ENCODE data around the gene C16orf86. TPM values are rescaled to one million over a fixed set of nuclear protein-coding genes. Genes with fewer than 3 reads are reported as not detected.

The C16orf86 gene, protein sequence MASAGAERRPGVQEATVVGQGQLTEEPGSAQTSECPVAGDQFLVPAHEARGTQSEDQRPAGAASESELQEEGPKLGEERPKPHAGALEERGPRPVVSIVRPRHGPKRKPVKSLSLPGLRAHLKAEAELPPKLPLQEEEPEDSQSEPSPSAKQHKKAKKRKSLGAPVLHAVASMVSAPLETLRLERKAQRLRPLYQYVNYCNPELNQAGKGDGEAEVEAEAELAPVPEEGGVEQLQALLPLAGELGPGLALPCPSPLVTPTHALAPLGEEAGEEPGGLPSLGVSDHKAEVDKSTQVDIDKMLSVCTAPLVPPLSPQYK
- 1.0 TPM for polyA plus RNA-seq (2012; ENCODE audit: insufficient read length, low read depth)

DNA sequence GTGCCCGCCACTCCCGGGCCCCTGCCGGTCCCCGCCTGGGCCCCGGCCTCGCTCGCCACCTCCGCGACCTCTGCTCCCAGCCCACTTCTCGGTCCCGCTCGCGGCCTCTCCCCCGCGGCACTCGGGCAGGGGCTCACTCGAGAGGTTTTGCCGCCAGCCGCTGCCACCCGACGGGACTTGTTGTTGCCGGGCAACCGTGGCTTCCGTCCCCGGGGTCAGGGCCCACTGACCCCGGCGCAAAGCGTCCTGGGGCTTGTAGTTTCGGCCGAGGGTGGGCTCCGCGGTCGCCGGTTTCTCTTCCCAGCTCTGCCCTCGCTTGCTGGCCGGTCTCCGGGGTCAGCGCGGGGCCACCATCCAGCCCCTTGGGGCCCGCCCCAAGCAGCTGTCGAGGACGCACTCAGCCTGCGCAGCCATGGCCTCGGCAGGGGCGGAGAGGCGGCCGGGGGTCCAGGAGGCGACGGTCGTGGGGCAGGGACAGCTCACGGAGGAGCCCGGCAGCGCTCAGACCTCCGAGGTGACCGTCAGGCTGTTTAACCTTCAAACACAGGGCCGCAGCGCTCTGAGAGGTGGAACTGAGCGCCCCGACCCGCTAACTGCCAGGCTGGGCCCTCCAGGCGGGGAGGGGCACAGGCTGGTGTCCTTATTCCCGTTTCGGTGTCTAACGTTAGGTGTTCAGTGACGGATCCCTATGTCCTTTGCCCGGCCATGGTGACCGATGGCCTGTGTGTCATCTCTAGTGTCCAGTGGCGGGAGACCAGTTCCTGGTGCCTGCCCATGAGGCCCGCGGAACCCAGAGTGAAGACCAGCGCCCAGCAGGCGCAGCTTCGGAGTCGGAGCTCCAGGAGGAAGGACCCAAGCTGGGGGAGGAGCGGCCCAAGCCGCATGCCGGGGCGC is at the start of gene C16orf86, which contains the start of gene ENKD1:
TSS of gene C16orf86 (plus strand) at position 256 of the 894 bp plus-strand sequence. CDS start at position 413, 157 bp downstream.
TSS of gene ENKD1 (minus strand) at position 192 of the 894 bp plus-strand sequence. CDS start 308 bp downstream, outside the sequence.
- TF ChIP-seq FOXP2 (optimal IDR thresholded peaks at IDR 0.05; ENCODE audit: borderline replicate concordance, extremely low read depth, extremely low read length, insufficient read depth) (no peak), POLR2AphosphoS5 (IDR thresholded peaks at IDR 0.05; ENCODE audit: low read depth, low read length) (no peak), TAF1 (IDR thresholded peaks at IDR 0.05; ENCODE audit: borderline replicate concordance, insufficient read depth, low read length) (no peak), SIN3A (IDR thresholded peaks at IDR 0.05; ENCODE audit: borderline replicate concordance, insufficient read depth, low read length) (no peak)
- TF ChIP-seq, protein P1, sequence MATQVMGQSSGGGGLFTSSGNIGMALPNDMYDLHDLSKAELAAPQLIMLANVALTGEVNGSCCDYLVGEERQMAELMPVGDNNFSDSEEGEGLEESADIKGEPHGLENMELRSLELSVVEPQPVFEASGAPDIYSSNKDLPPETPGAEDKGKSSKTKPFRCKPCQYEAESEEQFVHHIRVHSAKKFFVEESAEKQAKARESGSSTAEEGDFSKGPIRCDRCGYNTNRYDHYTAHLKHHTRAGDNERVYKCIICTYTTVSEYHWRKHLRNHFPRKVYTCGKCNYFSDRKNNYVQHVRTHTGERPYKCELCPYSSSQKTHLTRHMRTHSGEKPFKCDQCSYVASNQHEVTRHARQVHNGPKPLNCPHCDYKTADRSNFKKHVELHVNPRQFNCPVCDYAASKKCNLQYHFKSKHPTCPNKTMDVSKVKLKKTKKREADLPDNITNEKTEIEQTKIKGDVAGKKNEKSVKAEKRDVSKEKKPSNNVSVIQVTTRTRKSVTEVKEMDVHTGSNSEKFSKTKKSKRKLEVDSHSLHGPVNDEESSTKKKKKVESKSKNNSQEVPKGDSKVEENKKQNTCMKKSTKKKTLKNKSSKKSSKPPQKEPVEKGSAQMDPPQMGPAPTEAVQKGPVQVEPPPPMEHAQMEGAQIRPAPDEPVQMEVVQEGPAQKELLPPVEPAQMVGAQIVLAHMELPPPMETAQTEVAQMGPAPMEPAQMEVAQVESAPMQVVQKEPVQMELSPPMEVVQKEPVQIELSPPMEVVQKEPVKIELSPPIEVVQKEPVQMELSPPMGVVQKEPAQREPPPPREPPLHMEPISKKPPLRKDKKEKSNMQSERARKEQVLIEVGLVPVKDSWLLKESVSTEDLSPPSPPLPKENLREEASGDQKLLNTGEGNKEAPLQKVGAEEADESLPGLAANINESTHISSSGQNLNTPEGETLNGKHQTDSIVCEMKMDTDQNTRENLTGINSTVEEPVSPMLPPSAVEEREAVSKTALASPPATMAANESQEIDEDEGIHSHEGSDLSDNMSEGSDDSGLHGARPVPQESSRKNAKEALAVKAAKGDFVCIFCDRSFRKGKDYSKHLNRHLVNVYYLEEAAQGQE (IDR thresholded peaks at IDR 0.05; ENCODE audit: insufficient read depth in 1 of 2, low read depth in 2 of 2, low read length in 2 of 2): no peak

DNA sequence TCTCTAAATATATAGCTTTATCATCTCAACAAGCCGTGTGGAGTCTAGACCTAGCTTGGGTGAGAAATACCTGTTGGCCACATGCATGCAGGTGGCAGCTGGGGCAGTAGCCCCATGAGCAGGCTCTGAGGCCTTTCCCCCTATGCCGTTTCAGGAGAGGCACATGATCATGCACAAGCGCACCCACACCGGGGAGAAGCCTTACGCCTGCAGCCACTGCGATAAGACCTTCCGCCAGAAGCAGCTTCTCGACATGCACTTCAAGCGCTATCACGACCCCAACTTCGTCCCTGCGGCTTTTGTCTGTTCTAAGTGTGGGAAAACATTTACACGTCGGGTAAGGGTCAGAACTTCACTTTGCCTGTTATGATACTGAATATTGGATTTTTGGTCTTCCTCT is 38.4 kb upstream of the C16orf86 start:
- TF ChIP-seq, protein P1 (IDR thresholded peaks at IDR 0.05; ENCODE audit: insufficient read depth in 1 of 2, low read depth in 2 of 2, low read length in 2 of 2): no peak
- TF ChIP-seq FOXP2 (optimal IDR thresholded peaks at IDR 0.05; ENCODE audit: borderline replicate concordance, extremely low read depth, extremely low read length, insufficient read depth) (no peak), SIN3A (IDR thresholded peaks at IDR 0.05; ENCODE audit: borderline replicate concordance, insufficient read depth, low read length) (no peak)

DNA sequence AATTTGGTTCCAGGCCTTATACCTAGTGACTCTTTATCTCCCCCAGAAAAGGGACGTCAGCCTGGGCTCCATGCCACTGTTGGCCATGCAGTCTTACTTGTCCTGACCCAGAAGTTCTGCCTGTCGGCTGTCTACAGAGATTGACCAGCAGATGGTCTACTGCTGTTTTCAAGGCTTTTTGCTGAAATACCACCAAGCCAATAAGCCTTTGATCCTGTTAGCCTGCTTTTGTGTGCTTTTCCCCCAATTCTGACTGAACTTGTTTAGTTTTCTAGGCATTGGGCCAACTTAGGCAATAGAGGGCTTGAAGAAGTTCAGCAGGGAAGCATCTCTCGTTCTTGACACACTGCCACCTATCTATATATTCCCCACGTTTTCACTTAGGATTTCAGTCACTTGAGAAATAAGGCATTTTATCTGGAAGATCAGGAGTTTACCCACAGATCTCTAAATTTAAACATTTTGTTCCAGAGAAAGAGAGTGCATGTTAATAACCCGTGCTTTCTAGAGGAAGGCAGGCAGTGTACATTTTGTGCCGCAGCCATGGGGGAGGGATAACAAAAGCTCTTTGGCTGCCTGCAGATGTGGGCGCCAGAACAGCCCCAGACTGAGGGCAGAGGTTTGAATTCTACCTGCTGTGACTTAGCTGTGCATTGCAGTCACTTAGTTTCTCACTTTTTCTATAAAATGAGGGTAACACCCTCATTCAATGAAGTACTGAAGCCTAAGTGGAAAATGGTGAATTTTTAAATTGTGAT is 34.0 kb upstream of the C16orf86 start:
- TF ChIP-seq POLR2AphosphoS5 (IDR thresholded peaks at IDR 0.05; ENCODE audit: low read depth, low read length): no peak

DNA sequence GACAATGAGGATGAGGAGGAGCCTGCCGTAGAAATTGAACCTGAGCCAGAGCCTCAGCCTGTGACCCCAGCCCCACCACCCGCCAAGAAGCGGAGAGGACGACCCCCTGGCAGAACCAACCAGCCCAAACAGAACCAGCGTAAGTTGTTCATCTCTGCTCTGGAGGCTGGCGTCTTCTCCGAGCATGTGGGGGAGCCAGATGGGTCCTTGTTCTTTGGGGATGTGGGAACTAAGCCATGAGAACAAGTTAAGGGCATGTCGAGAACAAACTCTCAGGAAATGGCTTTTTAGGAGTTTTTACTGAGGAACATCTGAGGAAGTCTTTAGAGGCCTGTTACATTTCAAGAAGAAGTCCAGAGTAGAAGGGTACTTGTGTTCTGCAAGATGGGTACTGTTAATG is 29.9 kb upstream of the C16orf86 start:
- TF ChIP-seq SIN3A (IDR thresholded peaks at IDR 0.05; ENCODE audit: borderline replicate concordance, insufficient read depth, low read length): no peak
- no peak for TF ChIP-seq FOXP2 (optimal IDR thresholded peaks at IDR 0.05; ENCODE audit: borderline replicate concordance, extremely low read depth, extremely low read length, insufficient read depth)
- TF ChIP-seq, protein P1 (IDR thresholded peaks at IDR 0.05; ENCODE audit: insufficient read depth in 1 of 2, low read depth in 2 of 2, low read length in 2 of 2): no peak
- TF ChIP-seq POLR2AphosphoS5 (IDR thresholded peaks at IDR 0.05; ENCODE audit: low read depth, low read length): no peak
- TF ChIP-seq TAF1 (IDR thresholded peaks at IDR 0.05; ENCODE audit: borderline replicate concordance, insufficient read depth, low read length): no peak

DNA sequence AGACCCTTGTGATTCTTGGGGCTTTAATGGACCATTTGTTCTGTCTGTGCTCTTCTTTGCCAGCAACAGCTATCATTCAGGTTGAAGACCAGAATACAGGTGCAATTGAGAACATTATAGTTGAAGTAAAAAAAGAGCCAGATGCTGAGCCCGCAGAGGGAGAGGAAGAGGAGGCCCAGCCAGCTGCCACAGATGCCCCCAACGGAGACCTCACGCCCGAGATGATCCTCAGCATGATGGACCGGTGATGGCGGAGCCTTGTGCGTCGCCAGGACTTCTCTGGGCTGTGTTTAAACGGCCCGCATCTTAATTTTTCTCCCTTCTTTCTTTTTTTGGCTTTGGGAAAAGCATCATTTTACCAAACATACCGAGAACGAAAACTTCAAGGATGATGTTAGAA is 29.0 kb upstream of the C16orf86 start:
- no peak for TF ChIP-seq SIN3A (IDR thresholded peaks at IDR 0.05; ENCODE audit: borderline replicate concordance, insufficient read depth, low read length)
- TF ChIP-seq FOXP2 (optimal IDR thresholded peaks at IDR 0.05; ENCODE audit: borderline replicate concordance, extremely low read depth, extremely low read length, insufficient read depth): no peak
- TF ChIP-seq, protein P1 (IDR thresholded peaks at IDR 0.05; ENCODE audit: insufficient read depth in 1 of 2, low read depth in 2 of 2, low read length in 2 of 2): no peak
- TF ChIP-seq POLR2AphosphoS5 (IDR thresholded peaks at IDR 0.05; ENCODE audit: low read depth, low read length): no peak
- TF ChIP-seq TAF1 (IDR thresholded peaks at IDR 0.05; ENCODE audit: borderline replicate concordance, insufficient read depth, low read length): no peak

All from PFSK-1 (cell line).